ENCODE results near the gene DHRS4L2. TPM values are rescaled to one million over a fixed set of nuclear protein-coding genes. Genes with fewer than 3 reads are reported as not detected.
"Not testable (repeated sequence)": the region's sequence is repeated elsewhere in the genome, so short reads cannot be mapped to it uniquely, and the experiment has no call there.

Gene DHRS4L2
- polyA plus RNA-seq, 1 donor from 2014 or later = 14.6 TPM

- H3K36me3 Mint-ChIP-seq, H3K4me3 Mint-ChIP-seq, H3K27ac Mint-ChIP-seq, H3K9me3 Mint-ChIP-seq, H3K27me3 Mint-ChIP-seq: not testable (repeated sequence)
- peaks cover 11 to 14% (median 11%) of the 10 kb centered on the region in 3 donors for H3K4me1 Mint-ChIP-seq
Measured at GRCh38 chr14:23993042-23993441, 4.3 kb downstream of the DHRS4L2 start.

- H3K4me3 Mint-ChIP-seq, H3K4me1 Mint-ChIP-seq, H3K36me3 Mint-ChIP-seq, H3K27ac Mint-ChIP-seq, H3K9me3 Mint-ChIP-seq, H3K27me3 Mint-ChIP-seq: not testable (repeated sequence)
Measured at GRCh38 chr14:23996009-23996408, 7.3 kb downstream of the DHRS4L2 start.

- not testable (repeated sequence) for H3K36me3 Mint-ChIP-seq, H3K27me3 Mint-ChIP-seq, H3K27ac Mint-ChIP-seq, H3K4me3 Mint-ChIP-seq, H3K4me1 Mint-ChIP-seq, H3K9me3 Mint-ChIP-seq
Measured at GRCh38 chr14:23996825-23997224, 8.1 kb downstream of the DHRS4L2 start.

GRCh38 chr14:23999640-24000039 is 10.9 kb downstream of the DHRS4L2 start:
- not testable (repeated sequence) for H3K4me3 Mint-ChIP-seq, H3K36me3 Mint-ChIP-seq, H3K9me3 Mint-ChIP-seq, H3K4me1 Mint-ChIP-seq, H3K27ac Mint-ChIP-seq, H3K27me3 Mint-ChIP-seq

DNA sequence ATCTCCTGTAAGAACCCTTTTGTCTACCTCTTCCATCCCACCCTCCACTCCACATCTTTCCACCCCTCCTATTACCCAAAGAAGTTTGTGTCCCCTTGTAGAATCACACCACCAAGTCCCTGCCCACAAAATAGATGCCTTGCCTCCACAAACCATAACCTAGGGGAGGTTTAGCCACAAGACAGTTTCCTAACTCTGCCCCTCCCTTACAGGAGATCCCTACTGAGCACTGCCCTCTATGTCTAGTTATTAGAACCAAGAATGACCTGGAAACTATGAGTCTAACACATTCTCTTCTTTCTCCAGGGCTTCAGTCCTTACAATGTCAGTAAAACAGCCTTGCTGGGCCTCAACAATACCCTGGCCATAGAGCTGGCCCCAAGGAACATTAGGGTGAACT is 12.3 kb downstream of the DHRS4L2 start:
- not testable (repeated sequence) for H3K27ac Mint-ChIP-seq, H3K36me3 Mint-ChIP-seq, H3K27me3 Mint-ChIP-seq, H3K4me3 Mint-ChIP-seq, H3K9me3 Mint-ChIP-seq, H3K4me1 Mint-ChIP-seq

DNA sequence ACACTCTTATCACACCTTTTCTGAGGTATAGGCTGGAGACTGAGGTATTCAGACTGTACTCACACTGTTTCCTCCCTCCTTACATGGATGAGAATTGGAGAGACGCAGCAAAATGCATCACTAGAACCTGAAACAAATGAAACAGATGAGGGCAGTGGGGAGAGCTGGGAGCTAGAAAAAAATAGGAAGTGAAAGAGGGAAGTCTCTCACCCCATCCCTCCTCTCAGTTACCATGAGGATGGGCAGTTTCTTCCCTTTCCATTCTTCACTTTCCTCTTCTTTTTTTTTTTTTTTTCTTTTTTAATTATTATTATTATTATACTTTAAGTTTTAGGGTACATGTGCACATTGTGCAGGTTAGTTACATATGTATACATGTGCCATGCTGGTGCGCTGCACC is 12.9 kb downstream of the DHRS4L2 start:
- H3K4me1 Mint-ChIP-seq, H3K36me3 Mint-ChIP-seq, H3K27me3 Mint-ChIP-seq, H3K9me3 Mint-ChIP-seq, H3K27ac Mint-ChIP-seq, H3K4me3 Mint-ChIP-seq: not testable (repeated sequence)

GRCh38 chr14:24006471-24006816 is 17.7 kb downstream of the DHRS4L2 start:
- H3K4me1 Mint-ChIP-seq = peaks cover 14 to 29% (median 16%) of the 10 kb centered on the region in 3 donors
- not testable (repeated sequence) for H3K27ac Mint-ChIP-seq, H3K36me3 Mint-ChIP-seq, H3K9me3 Mint-ChIP-seq, H3K27me3 Mint-ChIP-seq
- H3K4me3 Mint-ChIP-seq = peak overlapping the region in 2 of 4 donors; percentile 64 to 75

DNA sequence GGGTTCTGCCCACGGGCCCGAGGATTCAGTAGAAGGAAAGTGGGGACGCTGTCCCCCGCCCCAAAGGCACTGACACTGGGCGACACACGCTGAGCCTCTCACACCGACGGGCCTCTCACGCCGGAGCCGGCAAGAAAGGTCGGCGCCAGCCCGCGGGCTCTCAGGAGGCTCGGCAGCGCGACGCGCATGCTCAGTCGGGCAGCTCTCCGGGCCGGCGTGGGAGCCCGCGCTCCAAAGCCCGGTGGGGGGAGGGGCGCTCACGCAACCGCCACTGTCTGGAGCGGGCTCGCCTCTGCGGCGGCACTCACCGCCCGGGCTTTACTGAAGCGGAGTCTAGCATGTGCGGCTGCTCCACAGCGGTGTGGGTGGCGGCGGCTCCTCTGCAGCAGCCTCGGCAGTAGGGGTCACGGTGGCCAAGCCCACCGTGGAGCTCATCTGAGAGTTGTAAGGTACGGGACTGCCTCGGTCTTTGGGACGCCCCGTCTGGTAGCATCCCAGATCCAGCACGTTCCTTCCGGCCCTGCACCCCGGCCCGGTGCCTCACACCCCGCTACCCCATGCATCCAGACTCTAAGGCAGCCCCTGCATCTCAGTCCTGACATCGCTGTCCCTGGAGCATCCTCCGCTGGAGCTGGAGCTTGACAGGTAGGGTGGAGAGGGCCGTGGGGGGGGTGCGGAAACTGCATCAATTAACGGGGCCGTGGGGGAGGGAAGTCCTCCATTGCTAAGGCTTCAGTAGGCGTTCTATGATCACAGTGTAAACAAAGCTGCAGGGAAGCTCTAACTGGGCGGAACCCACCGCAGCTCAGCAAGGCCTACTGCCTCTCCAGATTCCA is 18.3 kb downstream of the DHRS4L2 start:
- H3K4me1 Mint-ChIP-seq = peaks cover 14 to 29% (median 16%) of the 10 kb centered on the region in 3 donors
- H3K4me3 Mint-ChIP-seq = peak overlapping the region; percentile 82 to 95 (median 90)
- H3K27ac Mint-ChIP-seq = peak overlapping the region in 2 of 3 donors; percentile 82 to 83
- H3K9me3 Mint-ChIP-seq, H3K27me3 Mint-ChIP-seq, H3K36me3 Mint-ChIP-seq: not testable (repeated sequence)

- H3K4me1 Mint-ChIP-seq = peaks cover 14 to 29% (median 16%) of the 10 kb centered on the region in 3 donors
- no peaks in the 10 kb centered on the region for H3K36me3 Mint-ChIP-seq
- H3K4me3 Mint-ChIP-seq = peak overlapping the region in 1 of 4 donors; percentile 55
- no peaks in the 10 kb centered on the region for H3K27me3 Mint-ChIP-seq
- H3K27ac Mint-ChIP-seq = peak overlapping the region; percentile 30 to 90 (median 76)
- no peaks in the 10 kb centered on the region for H3K9me3 Mint-ChIP-seq
Measured at GRCh38 chr14:24011051-24011450, 22.3 kb downstream of the DHRS4L2 start.

DNA sequence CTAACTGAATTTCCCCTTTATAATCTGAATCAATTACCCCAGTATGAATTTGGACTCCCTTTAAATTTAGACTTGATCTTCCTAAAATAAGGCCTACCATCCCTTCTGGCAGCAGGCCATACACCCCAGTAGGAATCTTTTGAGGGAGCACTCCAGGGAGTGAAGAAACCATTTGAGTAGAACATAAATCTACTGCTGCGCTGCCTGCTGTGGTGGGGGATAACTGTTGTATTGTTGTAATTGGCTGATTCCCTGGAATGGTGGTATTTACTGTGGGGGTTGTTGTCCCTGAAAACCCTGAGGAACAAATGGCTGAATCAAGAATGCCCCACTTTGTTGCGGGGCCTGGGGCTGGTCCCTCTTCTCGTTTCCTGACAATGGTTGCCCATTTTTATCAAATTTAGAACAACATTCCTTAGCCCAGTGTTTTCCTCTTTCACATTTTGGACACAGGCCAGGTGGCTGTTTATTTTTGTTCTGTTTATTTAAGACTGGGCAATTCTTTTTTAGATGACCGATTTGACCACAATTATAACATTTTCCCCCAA is 24.1 kb downstream of the DHRS4L2 start:
- H3K27me3 Mint-ChIP-seq, H3K27ac Mint-ChIP-seq, H3K36me3 Mint-ChIP-seq, H3K9me3 Mint-ChIP-seq, H3K4me3 Mint-ChIP-seq: not testable (repeated sequence)
- H3K4me1 Mint-ChIP-seq = peaks cover 17 to 33% (median 20%) of the 10 kb centered on the region in 3 donors

- Mint-ChIP-seq H3K27ac (no peak overlapping the region), H3K9me3 (peaks cover 0 to 2% (median 0%) of the 10 kb centered on the region in 3 donors), H3K27me3 (peaks cover 2% of the 10 kb centered on the region), H3K36me3 (no peaks in the 10 kb centered on the region), H3K4me1 (peaks cover 15 to 23% (median 20%) of the 10 kb centered on the region in 3 donors), H3K4me3 (no peak overlapping the region)
Measured at GRCh38 chr14:24013654-24014514, 25.2 kb downstream of the DHRS4L2 start.

DNA sequence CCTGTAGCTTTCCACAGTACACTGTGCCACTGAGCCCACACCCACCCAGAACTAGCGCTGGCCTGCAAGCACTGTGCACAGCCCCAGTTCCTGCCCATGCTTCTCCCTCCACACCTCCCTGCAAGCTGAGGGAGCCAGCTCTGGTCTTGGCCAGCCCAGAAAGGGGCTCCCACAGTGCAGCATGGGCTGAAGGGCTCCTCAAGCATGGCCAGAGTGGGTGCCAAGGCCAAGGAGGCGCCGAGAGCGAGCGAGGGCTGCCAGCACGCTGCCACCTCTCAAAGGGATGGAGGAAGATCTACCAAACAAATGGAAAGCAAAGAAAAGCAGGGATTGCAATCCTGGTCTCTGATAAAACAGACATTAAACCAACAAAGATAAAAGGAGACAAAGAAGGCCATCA is 27.0 kb downstream of the DHRS4L2 start:
- H3K4me1 Mint-ChIP-seq = peaks cover 9 to 11% (median 10%) of the 10 kb centered on the region in 3 donors
- H3K27me3 Mint-ChIP-seq, H3K4me3 Mint-ChIP-seq, H3K9me3 Mint-ChIP-seq, H3K27ac Mint-ChIP-seq, H3K36me3 Mint-ChIP-seq: not testable (repeated sequence)

- not testable (repeated sequence) for H3K4me1 Mint-ChIP-seq, H3K9me3 Mint-ChIP-seq, H3K4me3 Mint-ChIP-seq, H3K27me3 Mint-ChIP-seq, H3K36me3 Mint-ChIP-seq, H3K27ac Mint-ChIP-seq
Measured at GRCh38 chr14:24018978-24019377, 30.2 kb downstream of the DHRS4L2 start.

GRCh38 chr14:24019944-24020343 is 31.2 kb downstream of the DHRS4L2 start:
- not testable (repeated sequence) for H3K27ac Mint-ChIP-seq, H3K36me3 Mint-ChIP-seq, H3K4me1 Mint-ChIP-seq, H3K27me3 Mint-ChIP-seq, H3K9me3 Mint-ChIP-seq, H3K4me3 Mint-ChIP-seq

DNA sequence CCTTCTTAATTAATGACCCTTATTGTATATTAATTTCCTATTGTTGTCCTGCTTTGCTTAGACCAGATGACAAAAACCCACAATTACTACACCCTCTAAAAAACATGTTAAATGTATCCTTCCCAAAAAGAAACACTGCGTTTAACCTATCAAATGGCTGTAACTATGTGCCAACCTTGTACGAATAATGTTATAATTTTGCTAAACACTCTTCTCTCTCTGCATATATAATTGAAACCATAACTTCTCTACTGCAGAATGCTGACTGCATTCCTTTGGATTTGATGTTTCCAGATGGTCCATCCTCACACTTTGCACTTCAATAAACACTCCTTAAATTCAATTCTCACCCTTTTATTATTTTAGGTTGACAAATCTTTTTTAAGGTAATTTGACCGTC is 31.8 kb downstream of the DHRS4L2 start:
- H3K27ac Mint-ChIP-seq, H3K27me3 Mint-ChIP-seq, H3K4me1 Mint-ChIP-seq, H3K9me3 Mint-ChIP-seq, H3K36me3 Mint-ChIP-seq, H3K4me3 Mint-ChIP-seq: not testable (repeated sequence)

Measured in IgD-negative memory B cell (primary cell).